ENCODE measurements around the gene SLC12A7.

The SLC12A7 gene

DNA sequence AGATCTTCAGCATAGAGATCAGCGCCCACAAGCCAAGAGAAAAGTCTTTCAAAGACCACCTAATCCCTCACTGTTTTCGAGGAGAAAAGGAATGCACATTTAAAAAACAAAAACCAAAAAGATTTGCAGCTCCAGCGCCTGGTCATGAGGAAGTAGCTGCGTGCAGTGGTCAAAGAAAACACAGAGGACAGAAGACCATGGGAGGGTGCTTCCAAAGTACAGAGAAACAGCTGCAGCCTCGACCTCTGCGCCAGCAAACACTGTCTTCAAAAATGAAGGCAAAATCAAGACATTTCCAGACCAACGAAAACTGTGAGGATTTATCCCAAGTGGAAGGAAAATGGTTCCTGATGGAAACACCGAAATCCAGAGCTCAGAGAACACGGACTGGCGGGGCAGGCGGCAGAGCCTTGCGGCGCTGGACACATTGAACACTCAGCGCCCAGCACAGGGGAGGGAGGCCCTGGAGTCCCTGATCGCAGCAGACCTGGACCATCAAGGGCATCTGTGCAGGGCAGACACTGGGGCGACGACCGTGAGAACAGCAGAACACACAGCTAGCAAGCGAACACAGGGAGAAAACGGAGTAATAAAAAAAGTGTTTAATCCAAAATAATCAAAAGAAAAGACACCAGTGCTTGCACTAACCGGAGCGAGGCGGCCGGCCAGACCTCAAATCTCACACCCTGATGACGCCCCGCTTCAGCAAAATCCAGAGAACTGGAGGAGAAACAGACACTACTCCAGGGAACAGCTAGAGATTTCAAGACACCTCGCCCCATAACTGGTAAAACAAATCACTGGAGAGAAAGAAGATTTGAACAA lies 12.6 kb upstream of the SLC12A7 start:
- no peak for DNase-seq

- no peak for DNase-seq
Measured at GRCh38 chr5:1123418-1124147, 11.7 kb upstream of the SLC12A7 start.

- no peak for DNase-seq
Measured at GRCh38 chr5:1122511-1123294, 10.8 kb upstream of the SLC12A7 start.

GRCh38 chr5:1121891-1122290 lies 10.0 kb upstream of the SLC12A7 start:
- no peak for DNase-seq

- no peak for DNase-seq
Measured at GRCh38 chr5:1121044-1121443, 9.2 kb upstream of the SLC12A7 start.

GRCh38 chr5:1120236-1120999 lies 8.6 kb upstream of the SLC12A7 start:
- no peak for DNase-seq

DNA sequence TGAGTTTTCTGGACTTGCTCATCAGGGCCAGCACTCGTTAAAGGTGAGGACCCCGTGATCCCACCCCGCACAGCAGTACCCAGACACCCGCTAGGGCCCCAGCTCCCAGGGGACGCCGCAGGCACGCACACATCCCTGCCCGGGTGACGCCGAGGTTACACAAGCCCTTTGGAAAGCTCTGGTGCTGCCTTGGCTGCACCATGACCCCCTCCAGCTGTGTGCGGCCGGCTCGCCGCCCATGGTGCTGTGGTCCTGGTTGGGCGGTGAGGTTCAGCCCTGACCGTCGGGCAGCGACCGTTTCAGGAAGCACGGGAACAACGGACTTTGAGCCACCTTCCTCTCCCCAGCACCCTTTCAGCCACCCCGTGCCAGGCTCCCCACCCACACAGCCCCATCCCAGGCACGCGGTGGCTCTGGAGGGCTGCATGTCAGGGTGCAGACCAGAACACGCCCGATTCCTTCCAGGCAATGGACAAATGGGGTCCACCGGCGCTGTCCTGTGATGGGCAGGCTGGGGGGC lies 7.5 kb upstream of the SLC12A7 start:
- DNase-seq: no peak

GRCh38 chr5:1118738-1119137 lies 6.9 kb upstream of the SLC12A7 start:
- DNase-seq: no peak

DNA sequence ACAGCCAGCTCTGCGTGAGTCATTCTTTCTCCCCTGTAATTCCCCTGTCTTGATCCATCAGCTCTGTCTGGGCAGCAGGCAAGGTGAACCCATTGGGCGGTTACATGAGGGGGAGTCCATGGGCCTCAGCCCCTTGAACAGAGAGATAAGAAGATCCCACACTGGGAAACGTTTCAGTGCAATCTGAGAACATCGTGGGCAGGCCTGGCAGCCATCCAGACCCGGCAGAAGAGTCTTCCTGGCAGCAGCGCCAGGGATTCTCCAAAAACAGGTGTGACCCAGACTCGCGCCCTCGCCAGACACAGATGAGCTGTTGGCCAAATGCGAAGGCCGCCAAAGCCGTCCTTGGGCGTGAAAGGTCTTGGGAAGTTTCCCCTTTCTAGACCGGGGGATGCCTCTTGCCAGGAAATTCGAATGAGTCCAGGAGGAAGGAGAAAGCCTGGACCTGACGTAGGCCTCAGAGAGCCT lies 6.4 kb upstream of the SLC12A7 start:
- DNase-seq: no peak

DNA sequence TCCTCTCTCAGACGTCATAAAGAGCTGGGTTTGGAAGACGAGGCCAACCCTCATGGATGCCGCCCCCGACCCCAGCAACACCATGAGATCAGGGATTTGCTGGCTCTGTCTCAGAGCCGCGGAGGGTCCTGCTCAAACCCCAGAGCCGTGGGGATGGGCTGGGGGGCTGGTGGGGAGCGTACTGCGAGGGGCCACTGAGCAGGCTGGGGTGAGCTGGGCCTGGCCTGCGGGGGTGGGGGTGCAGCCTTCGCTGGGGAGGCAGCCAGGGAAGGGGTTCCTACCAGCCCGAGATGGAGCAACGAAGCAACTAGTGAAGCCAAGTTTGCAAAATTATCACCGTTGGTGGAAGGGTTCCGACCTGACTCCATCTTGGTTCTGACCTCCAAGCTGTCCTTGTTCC lies 5.1 kb upstream of the SLC12A7 start:
- DNase-seq: no peak

- no peak for DNase-seq
Measured at GRCh38 chr5:1116109-1116740, 4.4 kb upstream of the SLC12A7 start.

GRCh38 chr5:1115123-1115815 lies 3.4 kb upstream of the SLC12A7 start:
- no peak for DNase-seq

GRCh38 chr5:1113805-1114586 lies 2.1 kb upstream of the SLC12A7 start:
- DNase-seq: no peak

DNA sequence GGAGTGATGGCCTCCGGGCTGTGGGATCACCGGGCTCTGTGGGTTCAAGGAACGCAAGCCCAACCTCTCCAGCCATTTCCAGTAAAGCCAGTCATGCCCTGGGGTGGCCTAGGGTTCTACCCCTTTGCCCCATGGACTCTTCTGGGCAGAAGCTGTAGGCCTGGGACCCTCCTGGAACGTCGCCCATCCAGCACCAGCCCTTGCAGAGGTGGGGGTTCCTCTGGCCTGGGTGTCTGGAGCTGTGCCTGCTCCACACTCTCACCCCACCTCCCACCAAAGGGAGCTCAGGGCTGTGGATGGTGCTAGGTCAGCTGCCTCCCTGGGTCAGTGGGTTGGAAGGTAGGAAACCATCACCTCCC lies 1.4 kb upstream of the SLC12A7 start:
- no peak for DNase-seq

GRCh38 chr5:1112596-1113331 lies 901 bp upstream of the SLC12A7 start:
- no peak for DNase-seq

GRCh38 chr5:1111241-1111726 lies 579 bp downstream of the SLC12A7 start:
- no peak for DNase-seq

DNA sequence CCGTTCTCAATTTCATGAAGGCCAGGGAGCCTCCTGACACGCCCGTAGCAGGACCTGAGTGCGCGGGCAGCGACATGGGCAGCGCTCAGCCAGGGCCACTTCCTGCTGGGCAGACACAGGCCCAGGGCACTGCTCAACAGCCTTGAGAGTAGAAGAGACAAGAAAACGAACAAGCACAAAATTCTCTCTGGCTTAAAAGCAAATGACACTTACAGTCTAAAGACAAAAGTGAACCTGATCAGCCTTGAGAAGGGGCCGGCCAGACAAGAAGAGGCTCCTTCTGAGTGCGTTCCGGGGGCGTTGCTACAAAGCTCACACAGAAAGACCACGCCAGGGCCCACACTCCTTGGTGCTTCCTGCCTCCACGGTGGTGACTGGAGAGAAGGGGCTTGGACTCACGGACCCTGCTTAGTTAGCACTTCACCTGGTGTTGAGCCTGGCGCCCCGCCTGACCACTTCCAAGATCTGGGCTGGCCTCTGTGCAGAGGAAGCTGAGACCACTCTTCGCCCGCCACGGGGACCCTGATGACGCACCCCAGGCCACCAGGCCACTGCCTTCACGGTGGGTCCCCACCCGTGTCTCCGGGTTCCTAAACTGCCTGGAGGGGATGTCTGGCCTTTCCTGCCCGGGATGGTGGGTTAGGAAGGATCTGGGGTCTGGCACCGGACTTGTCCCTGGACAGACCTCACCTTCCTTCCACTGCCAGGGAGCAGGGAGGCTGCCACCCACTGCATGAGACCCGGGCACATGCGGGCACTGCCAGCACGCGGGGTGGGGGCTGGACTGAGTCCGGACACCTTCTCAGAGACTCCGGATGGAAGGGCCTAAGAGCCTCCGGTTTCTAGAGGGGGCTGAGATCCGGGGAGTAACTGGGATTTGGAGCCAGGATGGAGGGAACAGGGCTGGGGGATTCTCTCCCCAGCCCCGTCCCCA lies 1.3 kb downstream of the SLC12A7 start:
- no peak for DNase-seq

DNA sequence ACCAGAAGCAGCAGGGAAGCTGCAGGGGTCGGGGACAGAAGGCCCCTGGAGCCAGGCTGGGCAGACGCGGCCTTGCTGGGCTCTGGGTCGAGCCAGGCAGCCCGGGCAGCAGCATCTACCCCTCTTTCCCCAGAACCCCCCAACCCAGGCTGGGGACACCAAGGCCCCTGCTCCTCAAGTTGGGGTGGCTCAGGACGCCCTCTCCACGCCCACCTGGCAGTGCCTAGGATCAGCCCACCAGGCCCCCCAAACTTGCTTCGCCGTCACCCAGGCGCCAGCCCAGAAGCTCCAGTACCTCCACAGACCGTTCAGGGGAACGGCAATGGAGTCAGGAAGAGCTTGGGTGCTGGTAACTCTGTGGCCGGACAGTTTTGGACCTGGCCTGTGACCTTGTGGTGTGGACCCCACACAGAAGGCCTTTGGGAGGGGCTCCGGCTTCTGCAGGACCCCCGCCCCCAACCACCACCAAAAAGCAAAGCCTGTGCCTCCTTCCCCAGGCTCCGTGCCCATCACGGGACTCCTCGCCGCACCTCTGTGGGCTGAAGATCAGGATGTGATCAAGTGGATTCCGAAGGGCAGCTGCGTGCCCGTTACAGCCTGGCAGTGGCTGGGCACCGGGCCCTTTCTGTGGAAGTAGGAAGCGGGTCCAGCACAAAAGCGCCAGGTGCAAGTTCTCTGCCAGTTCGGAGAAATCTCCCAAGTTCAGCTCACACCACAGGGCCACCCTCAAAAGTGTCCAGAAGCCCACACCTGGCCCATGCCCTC lies 2.1 kb downstream of the SLC12A7 start:
- no peak for DNase-seq

Measured in NCI-H1417 treated with DMSO at 0.1 percent for 48 hours (cell line).